ENCODE results near the gene ZNF697. TPM values are rescaled to one million over a fixed set of nuclear protein-coding genes. Genes with fewer than 3 reads are reported as not detected.

Gene ZNF697
- total RNA-seq, 2 donors from 2014 or later, result 4.9 to 8.6 TPM

GRCh38 chr1:119687434-119688079, 39.5 kb upstream of the ZNF697 start:
- Histone ChIP-seq H3K27ac (peak overlapping the region in 3 of 4 donors; percentile 49 to 66 (median 53)), H3K4me1 (peaks cover 18% of the 10 kb centered on the region), H3K4me3 (no peak overlapping the region), H3K9me3 (no peaks in the 10 kb centered on the region), H3K27me3 (no peaks in the 10 kb centered on the region), H3K36me3 (replicated peaks in 1 of 2; ENCODE audit: insufficient read depth in 1 of 2, low read depth in 2 of 2) (no peaks in the 10 kb centered on the region)
- ATAC-seq, result no peak
- no peak for DNase-seq
- 39 to 46% methylated on average over 2 of the region's 2 CpGs for WGBS, 2 donors
- TF ChIP-seq CTCF (IDR thresholded peaks at IDR 0.05) (no peak), POLR2A (IDR thresholded peaks at IDR 0.05) (no peak)
- intact Hi-C loops (cut with DNase I), result no loop called here

GRCh38 chr1:119686661-119687060, 38.6 kb upstream of the ZNF697 start:
- WGBS, 2 donors, result 38 to 53% methylated on average over 3 of the region's 3 CpGs
- intact Hi-C loops (cut with DNase I), result no loop called here
- DNase-seq, result peak; percentile 23 to 66 (median 63)
- Histone ChIP-seq H3K9me3 (no peaks in the 10 kb centered on the region), H3K4me3 (no peak overlapping the region), H3K36me3 (replicated peaks in 1 of 2; ENCODE audit: insufficient read depth in 1 of 2, low read depth in 2 of 2) (no peaks in the 10 kb centered on the region), H3K4me1 (peaks cover 18% of the 10 kb centered on the region), H3K27me3 (no peaks in the 10 kb centered on the region), H3K27ac (peak overlapping the region; percentile 7 to 66 (median 53))
- TF ChIP-seq POLR2A (IDR thresholded peaks at IDR 0.05), result no peak
- peak; percentile 88 for ATAC-seq

- intact Hi-C loops (cut with DNase I), result no loop called here
These were observed 35.8 kb upstream of the ZNF697 start for GRCh38 chr1:119683893-119684292.

GRCh38 chr1:119682141-119682540, 34.1 kb upstream of the ZNF697 start:
- H3K4me1 ChIP-seq, result peaks cover 9% of the 10 kb centered on the region
- DNase-seq (no peak), ATAC-seq (no peak)
- H3K27ac ChIP-seq, result no peak overlapping the region
- H3K9me3 ChIP-seq, result no peaks in the 10 kb centered on the region
- intact Hi-C loops (cut with DNase I), result no loop called here
- H3K27me3 ChIP-seq, result no peaks in the 10 kb centered on the region
- no peaks in the 10 kb centered on the region for H3K36me3 ChIP-seq (replicated peaks in 1 of 2; ENCODE audit: insufficient read depth in 1 of 2, low read depth in 2 of 2)
- no peak overlapping the region for H3K4me3 ChIP-seq
- TF ChIP-seq CTCF (IDR thresholded peaks at IDR 0.05) (no peak), POLR2A (IDR thresholded peaks at IDR 0.05) (no peak)

More at GRCh38 chr1:119683893-119684292, 35.8 kb upstream of the ZNF697 start:
- ATAC-seq (no peak), DNase-seq (no peak)
- Histone ChIP-seq H3K4me3 (no peak overlapping the region), H3K27ac (no peak overlapping the region), H3K9me3 (no peaks in the 10 kb centered on the region), H3K27me3 (no peaks in the 10 kb centered on the region), H3K36me3 (replicated peaks in 1 of 2; ENCODE audit: insufficient read depth in 1 of 2, low read depth in 2 of 2) (no peaks in the 10 kb centered on the region), H3K4me1 (peaks cover 18% of the 10 kb centered on the region)
- WGBS, 2 donors, result 90 to 97% methylated on average over 1 of the region's 1 CpG
- TF ChIP-seq POLR2A (IDR thresholded peaks at IDR 0.05) (no peak), CTCF (IDR thresholded peaks at IDR 0.05) (no peak)

GRCh38 chr1:119681560-119681959, 33.5 kb upstream of the ZNF697 start:
- no peak for TF ChIP-seq CTCF (IDR thresholded peaks at IDR 0.05)
- no peak for TF ChIP-seq POLR2A (IDR thresholded peaks at IDR 0.05)
- no peaks in the 10 kb centered on the region for H3K9me3 ChIP-seq
- no peaks in the 10 kb centered on the region for H3K27me3 ChIP-seq
- no peak for ATAC-seq
- intact Hi-C loops (cut with DNase I), result no loop called here
- WGBS, 2 donors, result 69 to 82% methylated on average over 2 of the region's 2 CpGs
- H3K4me3 ChIP-seq, result no peak overlapping the region
- no peak for DNase-seq
- H3K4me1 ChIP-seq, result peaks cover 11% of the 10 kb centered on the region
- no peak overlapping the region for H3K27ac ChIP-seq
- H3K36me3 ChIP-seq (replicated peaks in 1 of 2; ENCODE audit: insufficient read depth in 1 of 2, low read depth in 2 of 2), result no peaks in the 10 kb centered on the region
